Left cardiac atrium (tissue), 4 donors: Measurements from ENCODE around the gene HDAC4. TPM values are rescaled to one million over a fixed set of nuclear protein-coding genes. Genes with fewer than 3 reads are reported as not detected.
"Not testable (repeated sequence)": the region's sequence is repeated elsewhere in the genome, so short reads cannot be mapped to it uniquely, and the experiment has no call there.

ENCODE experiments used
- ATAC-seq, 2 donors: fragments of 200-7000 bp; cut with Tn5 transposase; one replicate each; pipeline ENCODE4 v1.9.1; 2020; ENCODE audit warnings: mild to moderate bottlenecking in 2 of 2, moderate library complexity in 2 of 2
- DNase-seq: peaks from one replicate; pipeline ENCODE4 v3.0.0-alpha.2; 2020
- intact Hi-C, 2 donors: fragments of 100-400 bp; cut with DNase I; formaldehyde crosslinking; loops; one replicate each; pipeline versions ENCODE4 v1.14.1 to v1.15.1; 2022 to 2023
- total RNA-seq, 2 donors: library from RNA; stranded (reverse); fragmentation: NEBNext Ultra II Directional; extraction: Animal tissue kit (Norgen Biotek cat#: 25700); gene quantifications; one replicate each; pipeline ENCODE4 v1.2.1, GENCODE V29; 2021
- donor health status: DM: no; HTN: yes; CAD: no.
- donor health status: DM: no; HTN: yes; CAD: no; lungs with severe emphysema.
- donor health status: DM: yes; HTN: yes; CAD: no.
- donor health status: Dilated cardiomyopathy.

HDAC4 gene
- total RNA-seq, 2 donors from 2014 or later = 25.6 to 31.2 TPM

DNA sequence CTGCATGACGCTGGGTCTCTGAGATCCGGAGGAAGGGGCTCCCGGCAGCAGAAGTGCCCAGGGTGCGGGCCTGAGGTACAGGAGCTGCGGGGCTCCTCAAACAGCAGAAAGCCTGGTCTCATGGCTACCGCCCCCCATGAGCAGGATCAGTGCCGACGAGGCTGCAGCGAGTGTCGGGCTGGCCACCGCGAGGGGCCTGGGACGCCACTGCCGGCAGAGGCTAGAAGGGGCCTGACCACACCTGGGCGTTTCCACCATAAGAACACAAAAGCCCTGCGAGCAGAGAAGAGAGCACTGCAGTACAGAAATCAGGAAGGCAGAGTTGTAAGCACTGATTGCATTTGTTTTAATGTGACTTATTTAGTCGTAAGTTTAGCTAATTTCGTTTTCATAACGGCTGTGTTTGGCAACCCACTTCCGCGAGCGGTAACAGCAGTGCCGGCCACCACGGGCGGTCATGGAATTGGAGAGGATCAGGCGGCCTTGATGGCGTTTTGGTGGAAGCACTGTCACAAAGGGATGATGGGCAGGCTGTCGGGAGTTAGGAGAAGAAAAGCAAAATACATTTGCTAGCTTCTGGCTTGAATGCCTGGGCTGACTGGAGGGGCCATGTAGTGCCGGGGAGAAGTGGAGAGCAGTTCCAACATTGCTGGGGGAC lies 117.4 kb downstream of the HDAC4 start:
- DNase-seq = peak; percentile 13
- intact Hi-C loops = no loop called here
- no peak for ATAC-seq

GRCh38 chr2:239282448-239283287 lies 118.2 kb downstream of the HDAC4 start:
- DNase-seq (peak; percentile 7), ATAC-seq (no peak)
- intact Hi-C loops = no loop called here

GRCh38 chr2:239280296-239281017 lies 120.4 kb downstream of the HDAC4 start:
- DNase-seq = peak; percentile 49
- peak in 1 of 2 donors; percentile 19 for ATAC-seq
- intact Hi-C loops = not testable (repeated sequence)

DNA sequence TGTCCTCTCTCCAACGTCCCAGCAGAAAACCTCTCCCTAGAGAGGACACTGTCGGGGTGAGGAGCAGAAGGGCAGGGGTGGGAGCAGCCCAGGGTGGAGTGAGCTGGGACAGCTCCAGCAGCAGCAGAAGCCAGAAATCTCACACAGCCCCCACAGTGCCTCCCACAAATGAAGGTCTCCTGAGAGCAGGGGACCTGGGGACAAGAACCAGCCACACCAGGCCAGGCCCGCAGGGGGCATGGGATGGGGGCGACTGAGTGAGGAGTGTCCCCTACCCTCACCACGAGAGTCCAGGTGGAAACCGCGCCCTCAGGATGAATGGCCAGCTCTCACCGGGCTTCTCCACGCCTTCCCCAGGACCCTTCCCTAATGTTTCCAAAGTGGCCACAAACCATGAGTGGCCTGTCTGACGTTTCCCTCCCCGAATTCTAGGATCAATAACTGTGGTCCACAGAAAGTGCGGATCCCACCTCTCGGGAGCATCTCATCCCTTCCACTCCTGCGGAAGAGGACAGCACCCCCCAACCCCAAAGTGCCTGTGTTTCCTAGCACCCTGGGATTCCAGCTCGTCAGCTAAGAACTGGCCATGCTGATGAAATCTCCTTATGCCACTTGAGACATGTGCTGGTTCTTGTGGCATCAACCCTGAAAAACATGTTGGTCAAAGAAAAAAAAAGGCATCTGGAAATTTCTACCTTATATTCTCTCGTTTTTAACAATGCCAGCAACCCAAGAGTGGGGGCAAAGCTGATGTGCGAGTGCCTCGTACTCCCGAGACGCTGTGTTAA lies 121.1 kb downstream of the HDAC4 start:
- intact Hi-C loops = no loop called here
- peak; percentile 20 for DNase-seq
- no peak for ATAC-seq

DNA sequence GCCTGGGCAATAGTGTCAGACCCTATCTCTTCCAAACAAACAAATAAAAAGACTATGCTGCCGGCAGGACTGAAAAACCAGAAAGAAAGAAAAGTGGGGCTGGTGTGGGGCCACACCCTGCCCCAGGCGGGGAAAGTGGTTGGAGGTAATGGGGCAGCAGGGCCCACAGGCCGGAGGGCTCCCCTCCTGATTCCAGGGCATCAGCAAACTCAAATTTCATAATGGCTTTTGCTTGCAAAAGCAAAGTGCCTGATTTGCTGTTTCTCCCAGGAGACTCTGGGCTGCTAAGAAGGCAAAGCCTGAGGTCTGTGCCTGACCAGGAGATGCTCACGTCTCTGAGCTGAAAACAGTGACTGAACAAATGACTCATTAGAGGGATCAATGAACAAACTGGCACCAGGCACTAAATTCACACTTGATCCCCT lies 121.9 kb downstream of the HDAC4 start:
- DNase-seq = no peak
- intact Hi-C loops = no loop called here
- ATAC-seq = no peak

GRCh38 chr2:239278361-239278760 lies 122.5 kb downstream of the HDAC4 start:
- intact Hi-C loops = no loop called here
- DNase-seq = no peak
- ATAC-seq = no peak

GRCh38 chr2:239277401-239278085 lies 123.3 kb downstream of the HDAC4 start:
- intact Hi-C loops = no loop called here
- DNase-seq = no peak
- ATAC-seq = no peak

DNA sequence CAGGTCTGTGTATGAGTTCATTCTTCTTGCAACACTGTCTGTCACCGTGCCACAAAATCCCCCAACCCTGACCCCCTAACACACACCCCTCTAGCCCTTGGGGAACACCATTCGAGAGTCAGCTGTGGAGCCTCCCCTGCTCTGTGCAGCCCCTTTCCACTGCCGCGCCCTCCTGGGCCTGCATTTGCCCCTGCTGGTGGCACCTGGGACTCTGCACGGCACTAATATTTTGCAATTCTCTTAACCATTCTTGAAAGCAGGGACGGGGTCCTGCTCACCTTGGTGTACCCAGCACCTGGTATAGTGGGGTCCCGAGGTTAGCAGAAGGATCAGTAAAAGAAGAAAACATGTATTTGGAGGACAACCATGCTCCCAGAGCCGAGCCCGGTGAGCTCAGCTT lies 124.0 kb downstream of the HDAC4 start:
- no peak for DNase-seq
- intact Hi-C loops = no loop called here
- no peak for ATAC-seq

- DNase-seq = peak; percentile 84
- intact Hi-C loops = no loop called here
- ATAC-seq = peak; percentile 73 to 78
Observed at GRCh38 chr2:239275847-239276831, 124.7 kb downstream of the HDAC4 start.

GRCh38 chr2:239275044-239275685 lies 125.7 kb downstream of the HDAC4 start:
- ATAC-seq = peak; percentile 85 to 89
- intact Hi-C loops = no loop called here
- peak; percentile 89 for DNase-seq

DNA sequence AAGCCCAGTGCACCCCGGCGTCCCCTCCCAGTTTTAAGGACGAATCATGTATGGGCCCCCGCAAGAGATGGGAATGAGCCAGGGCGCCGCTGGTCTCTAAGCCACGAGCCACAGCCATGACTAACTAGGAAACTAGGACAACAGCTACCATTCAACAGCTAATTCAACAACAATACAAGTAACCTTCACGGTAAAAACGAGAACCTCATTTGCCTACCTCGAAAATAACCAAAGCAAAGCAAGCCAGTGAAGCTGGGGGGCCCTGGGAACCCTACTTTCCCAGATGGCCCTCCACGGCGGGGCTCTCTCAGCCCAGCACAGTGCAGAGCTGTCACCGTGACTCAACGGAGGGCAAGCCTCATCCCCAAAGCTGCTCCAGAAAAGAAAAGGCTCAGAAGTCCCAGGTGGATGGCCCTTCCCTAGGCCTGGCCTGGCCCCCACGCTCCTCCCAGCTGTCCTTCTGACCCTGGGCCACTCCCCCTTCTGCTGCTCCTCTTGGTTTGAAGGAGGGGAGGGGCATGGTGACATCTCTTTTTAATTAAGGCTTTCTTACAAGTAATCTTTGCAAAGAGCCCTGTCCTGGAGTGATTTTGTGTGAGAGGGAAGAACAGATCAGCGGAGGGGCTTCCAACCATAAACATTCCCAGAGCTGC lies 126.3 kb downstream of the HDAC4 start:
- intact Hi-C loops = no loop called here
- DNase-seq (no peak), ATAC-seq (peak; percentile 38 to 45)

DNA sequence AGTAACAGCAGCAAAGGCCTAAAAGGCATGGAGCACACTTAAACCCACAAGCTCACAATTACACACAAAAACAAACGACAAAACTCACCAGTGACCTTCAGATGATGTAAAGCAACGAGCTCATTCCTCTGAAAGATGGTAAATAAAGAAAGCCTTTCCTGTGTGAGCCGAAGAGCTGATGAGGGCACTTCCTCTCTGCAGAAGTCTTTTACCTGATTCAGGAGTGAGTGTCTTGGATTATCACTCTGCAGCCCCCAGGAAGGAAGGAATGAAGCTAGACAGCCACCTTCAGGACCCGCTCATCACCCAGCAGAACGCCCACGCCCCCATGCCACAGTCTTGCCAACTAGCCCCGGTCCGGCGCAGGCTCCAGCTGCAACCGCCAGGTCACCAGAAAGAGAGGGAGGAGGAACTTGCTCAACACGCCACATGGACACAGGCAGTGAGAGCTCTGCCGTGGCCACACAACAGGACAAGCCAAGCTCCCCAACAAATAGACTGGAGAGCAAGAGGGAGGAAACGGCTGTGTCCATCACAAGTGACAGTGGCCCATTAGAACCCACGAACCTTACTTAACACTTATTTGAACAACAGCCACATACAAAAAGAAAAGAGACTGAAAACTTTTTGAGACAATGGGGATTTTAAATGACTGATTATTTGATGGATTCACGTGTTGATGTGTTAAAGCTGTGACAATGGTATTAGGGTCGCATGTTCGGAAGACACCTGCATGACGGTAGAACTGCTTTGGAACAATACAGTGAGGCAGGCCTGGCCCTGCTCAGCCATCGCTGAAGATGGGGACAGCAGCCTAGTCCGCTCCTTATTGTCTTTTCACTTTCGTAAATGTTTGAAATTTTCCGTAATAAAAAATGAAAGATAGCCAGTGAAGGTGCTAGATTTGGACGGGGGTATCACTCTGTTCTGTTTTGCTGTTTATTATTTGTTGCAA lies 127.3 kb downstream of the HDAC4 start:
- DNase-seq = no peak
- intact Hi-C loops = no loop called here
- no peak for ATAC-seq

DNA sequence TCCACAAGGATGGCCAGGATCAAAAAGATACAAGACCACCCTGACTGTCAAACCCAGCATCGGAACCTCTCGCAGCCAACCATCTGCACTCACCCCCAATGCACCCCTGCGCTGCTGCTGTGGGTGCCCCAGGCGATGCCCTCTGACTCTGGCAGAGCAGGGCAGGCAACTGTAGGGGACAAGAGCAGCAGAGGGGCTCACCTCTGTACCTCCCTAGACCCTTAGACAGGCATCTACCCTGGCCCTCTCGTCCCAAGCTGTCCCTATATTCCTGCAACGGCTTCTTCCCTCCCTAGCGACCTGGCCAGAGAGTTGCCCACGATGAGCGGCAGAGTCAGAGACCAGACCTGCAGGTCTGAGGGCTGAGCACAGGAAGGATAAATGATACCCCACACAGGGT lies 128.2 kb downstream of the HDAC4 start:
- no peak for ATAC-seq
- intact Hi-C loops = no loop called here
- no peak for DNase-seq

DNA sequence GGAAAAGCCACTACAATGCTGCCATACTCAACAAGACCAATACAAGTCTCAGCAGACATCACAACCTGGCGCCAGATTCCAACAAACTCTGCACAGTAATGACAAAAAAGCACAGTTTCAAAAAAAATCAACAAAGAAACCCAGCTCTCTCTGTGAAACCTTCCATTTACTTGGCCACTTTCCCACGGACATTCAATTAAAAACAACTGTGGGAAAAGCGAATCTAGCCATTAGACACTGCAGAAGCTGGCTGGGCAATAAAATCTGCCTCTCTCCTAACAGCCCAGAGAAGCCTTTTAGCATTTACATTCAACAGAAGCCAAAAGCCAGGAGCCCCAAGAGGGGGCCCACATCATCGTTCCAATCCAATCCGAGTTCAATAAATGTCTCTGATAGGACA lies 128.9 kb downstream of the HDAC4 start:
- no peak for DNase-seq
- ATAC-seq = no peak

GRCh38 chr2:239271471-239271870 lies 129.3 kb downstream of the HDAC4 start:
- ATAC-seq = no peak
- DNase-seq = no peak
- intact Hi-C loops = no loop called here

More for the DNA sequence above, 128.9 kb downstream of the HDAC4 start:
- intact Hi-C loops = no loop called here
